Activated CD8-positive, alpha-beta memory T cell treated with anti-CD3 and anti-CD28 coated beads for 48 hours (primary cell): ENCODE results near the gene DAB2.
A peak's percentile ranks its signal among the peaks of the same experiment; 100 is the strongest.

Experiments used
- DNase-seq, 3 experiments: peaks; one replicate each; pipeline ENCODE4 v3.0.0-alpha.2; 2020; ENCODE audit warnings: low read depth in 2 of 3, low spot score in 2 of 3

Gene DAB2

GRCh38 chr5:39390945-39391344, 33.8 kb downstream of the DAB2 start:
- no peak for DNase-seq

DNA sequence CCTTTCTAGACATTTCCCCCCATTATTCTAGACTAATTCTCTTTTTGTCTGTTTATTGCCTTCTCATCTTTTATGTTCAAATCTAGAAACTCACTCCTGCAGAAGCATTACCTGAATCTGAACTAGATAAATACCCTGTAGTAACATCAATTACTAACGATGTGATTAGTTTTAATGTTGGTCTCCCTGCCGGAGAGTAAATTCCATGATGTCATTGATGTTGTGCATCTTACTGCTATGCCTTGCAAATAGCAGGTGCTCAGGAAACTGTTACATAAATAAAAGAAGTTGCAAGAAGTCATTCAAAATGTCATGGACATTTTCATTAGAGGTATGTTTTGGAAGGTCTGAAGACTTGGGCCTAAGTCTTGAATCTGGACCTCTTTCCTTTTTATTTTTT, 37.5 kb downstream of the DAB2 start:
- DNase-seq = no peak

DNA sequence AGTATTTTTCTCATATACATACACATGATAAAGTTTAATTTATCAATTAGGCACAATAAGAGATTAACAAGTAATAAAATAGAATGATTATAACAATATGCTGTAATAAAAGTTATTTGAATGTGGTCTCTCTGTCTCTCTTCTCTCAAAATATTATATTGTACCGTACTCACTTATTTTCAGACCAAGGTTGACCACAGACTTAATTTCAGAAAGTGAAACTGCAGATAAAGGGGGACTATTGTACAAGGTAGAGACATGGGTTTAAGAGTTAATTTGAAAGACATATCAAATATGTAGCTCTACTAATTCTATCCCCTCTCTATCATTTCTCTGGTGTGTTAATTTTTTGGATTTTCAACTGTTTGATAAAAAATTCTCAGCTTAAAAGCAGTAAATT, 40.5 kb downstream of the DAB2 start:
- no peak for DNase-seq

- no peak for DNase-seq
Observed at GRCh38 chr5:39381376-39381775, 43.4 kb downstream of the DAB2 start.

DNA sequence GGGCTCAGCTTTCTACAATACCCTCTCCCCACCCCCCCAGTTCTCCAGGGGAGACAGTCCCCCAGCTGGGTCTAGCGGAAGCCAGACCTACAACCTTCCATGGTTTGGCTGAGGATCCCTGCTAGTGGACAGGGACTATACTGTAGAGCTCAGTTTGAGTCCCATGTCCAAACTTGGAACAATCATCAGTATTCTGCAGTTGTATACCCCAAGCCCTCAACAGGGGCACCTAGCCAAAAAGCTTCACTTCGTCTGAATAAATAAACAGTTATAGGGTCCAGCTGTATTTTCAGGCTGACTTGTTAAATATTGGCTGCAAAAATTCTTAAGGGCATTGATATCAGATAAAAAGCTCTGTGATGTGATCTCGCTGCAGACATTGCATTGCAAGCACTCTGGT, 45.1 kb downstream of the DAB2 start:
- no peak for DNase-seq

DNA sequence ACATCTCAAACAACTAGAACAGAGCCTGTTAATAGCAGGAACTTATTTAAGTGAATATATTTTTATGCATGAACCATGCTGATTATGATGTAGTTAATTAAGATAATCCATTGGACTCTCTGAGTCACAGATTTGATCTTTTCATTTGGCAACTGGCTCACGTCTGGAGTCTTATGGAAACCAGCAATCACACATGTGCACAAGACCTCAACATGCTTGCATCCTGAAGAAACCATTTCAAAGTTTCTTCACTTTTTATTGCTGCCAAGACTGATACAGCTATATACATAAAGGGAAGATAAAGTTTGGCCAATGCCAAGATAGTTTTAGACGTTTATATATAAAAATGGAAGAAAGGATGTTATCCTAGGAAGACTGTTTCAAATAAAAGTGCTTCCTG, 47.2 kb downstream of the DAB2 start:
- no peak for DNase-seq

DNA sequence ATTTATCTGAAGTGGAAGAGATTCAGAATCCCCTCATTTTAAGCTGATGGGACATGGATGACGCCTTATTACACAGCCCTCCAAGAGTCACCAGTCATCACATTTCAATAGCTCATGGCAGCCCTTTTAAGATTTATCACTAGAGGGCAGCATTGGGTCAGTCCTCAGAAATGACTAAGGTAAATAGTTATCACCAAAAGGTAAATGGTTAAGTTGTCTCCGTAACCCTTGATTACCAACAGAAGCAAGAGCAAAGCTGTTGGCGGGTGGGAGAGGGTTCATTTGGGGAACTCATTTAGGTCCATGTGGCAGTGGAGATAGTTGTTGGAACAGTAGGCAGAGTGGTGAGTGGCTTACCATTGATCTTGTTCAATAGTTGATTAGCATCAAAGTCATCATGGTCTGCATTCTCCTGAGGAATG, 48.5 kb downstream of the DAB2 start:
- peak in 1 of 3 experiments; percentile 4 for DNase-seq

GRCh38 chr5:39373791-39374190, 51.0 kb downstream of the DAB2 start:
- no peak for DNase-seq

DNA sequence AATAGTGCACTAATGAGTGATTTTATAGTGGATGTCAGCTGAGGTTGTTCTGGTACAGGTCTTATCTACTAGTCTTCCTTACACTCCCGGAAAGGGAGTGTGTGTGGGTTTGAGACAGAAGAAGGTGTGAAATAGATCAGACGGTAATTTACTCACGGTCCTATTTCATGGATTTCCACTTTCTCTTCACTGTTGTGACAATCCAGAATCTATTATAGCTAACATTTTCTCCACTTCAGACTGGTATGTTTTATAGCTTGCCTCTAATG, 53.5 kb downstream of the DAB2 start:
- no peak for DNase-seq

- DNase-seq = no peak
Observed at GRCh38 chr5:39370555-39371366, 54.0 kb downstream of the DAB2 start.

GRCh38 chr5:39369123-39369815, 55.5 kb downstream of the DAB2 start:
- DNase-seq = no peak

- no peak for DNase-seq
Observed at GRCh38 chr5:39368116-39368515, 56.7 kb downstream of the DAB2 start.

DNA sequence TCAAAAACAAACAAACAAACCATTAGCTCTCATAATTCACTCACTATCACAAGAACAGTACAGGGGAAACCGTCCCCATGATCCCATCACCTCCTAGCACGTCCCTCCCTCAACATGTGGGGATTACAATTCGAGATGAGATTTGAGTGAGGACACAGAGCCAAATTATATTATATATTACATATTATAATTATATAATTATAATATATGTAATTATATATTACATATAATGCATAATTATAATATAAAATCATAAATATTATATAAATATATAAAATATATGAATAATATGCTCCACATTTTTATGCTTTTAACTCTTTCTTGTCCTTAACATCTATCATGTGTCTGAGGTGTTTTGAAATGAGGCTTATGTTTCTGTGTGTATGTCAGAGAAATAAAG, 57.1 kb downstream of the DAB2 start:
- DNase-seq = no peak

- DNase-seq = no peak
Observed at GRCh38 chr5:39364367-39364766, 60.4 kb downstream of the DAB2 start, which contains the start of gene C9. Gene C9 (minus strand): TSS chr5:39364495. CDS start chr5:39364464, 31 bp downstream.

GRCh38 chr5:39363217-39363616, 61.6 kb downstream of the DAB2 start:
- no peak for DNase-seq

DNA sequence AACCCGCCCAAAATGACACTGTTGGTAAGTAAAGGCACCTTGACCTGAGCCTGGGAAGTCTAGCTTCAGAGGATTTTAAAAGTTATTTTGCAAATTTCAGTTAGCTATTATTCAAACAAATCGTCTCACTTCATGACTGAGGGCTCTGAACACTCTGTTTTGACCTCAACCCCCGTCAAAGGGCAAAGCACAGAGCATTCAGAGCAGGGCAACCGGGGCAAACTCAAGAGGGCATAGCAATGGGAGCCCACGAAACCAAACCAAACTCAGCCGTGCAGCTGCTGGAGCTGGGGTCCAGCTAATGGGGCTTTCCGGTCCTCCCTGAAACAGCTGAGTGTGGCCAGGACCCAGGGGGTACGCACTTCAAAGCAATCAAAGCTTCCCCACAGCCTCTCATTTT, 62.1 kb downstream of the DAB2 start:
- DNase-seq = no peak

DNA sequence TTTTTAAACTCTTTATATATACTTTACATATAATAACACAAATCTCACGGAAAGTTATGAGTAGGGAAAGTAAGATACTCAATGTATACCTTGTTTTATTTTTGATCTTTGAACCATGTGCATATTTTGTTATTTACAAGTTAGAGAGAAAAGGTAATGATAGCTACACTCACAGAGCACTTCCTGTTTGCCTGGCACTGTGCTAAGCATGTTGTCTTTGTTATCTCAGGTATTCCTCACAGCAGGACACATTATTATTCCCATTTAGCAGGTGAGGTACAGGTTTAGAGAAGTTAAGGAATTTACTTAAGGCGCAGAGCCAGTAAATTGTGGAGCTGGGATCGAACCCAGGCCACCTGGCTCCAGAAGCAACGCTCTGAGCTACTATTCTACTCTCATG, 63.5 kb downstream of the DAB2 start:
- no peak for DNase-seq

GRCh38 chr5:39360471-39361111, 64.2 kb downstream of the DAB2 start:
- DNase-seq = no peak

DNA sequence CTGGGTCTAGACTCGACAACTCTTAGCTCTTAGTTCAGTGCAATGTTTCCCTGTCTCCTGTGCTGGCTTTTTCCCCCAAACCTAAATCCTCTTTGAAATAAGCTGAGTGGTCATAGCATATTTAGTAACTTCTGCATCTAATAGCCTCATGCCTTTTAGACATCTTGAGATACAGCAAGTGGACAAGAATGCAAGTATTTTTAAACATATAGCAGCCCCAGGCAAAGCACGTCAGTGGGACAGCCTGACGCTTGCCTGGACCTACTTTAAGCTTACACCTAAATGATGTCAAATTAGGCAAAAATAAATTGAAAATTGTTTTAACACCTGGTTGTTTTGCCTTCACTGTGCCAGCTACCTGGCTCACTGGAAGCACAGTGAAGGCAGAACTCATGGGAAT, 68.5 kb downstream of the DAB2 start:
- no peak for DNase-seq

DNA sequence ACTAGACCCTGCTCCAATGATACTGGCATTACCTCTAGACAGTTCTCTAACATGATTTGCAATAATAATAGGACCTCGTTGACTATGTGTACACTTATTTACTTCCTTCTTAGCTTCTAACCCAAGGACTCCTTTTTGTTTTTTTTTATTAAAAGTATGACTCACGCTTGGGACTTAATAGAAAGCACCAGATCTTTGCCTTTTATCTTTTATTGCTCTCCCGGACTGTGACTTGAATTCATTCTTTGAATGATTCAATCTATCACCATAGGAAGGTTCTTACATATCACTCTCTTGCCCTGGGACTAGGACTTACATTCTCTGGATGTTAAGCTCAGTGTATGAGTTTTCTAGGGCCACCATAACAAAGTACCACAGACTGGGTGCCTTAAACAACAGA, 69.5 kb downstream of the DAB2 start:
- DNase-seq = no peak

DNA sequence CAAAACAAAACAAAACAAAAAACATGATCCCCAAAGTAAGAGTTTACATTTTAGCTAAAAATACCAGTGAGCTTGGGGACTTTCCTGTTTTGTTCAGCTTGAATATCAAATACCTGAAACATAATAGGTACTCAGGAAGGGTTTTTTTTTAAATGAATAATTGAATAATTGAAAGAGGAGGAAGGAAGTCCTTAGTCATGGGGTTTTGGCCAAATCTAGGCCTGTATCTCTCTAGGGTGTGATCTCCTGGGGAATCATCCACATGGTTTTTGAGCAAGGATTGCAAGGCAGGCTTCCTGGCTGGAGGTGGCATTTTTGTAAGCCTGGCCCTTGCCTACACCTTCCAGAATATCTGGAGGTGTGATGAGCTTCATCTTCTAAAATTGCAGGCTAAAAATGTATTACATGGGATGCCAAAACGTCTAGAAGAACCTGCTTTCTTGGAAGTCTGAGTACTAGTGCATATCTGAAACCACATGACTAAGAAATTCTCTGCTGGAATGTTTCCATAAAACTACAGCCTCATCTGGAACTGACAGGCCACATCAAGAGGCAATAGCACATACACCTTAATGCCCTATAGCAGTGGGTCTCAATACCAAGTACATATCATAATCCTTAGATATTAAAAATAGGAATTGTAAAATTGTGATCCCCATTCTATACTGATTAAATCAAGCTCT, 70.9 kb downstream of the DAB2 start:
- DNase-seq = no peak

DNA sequence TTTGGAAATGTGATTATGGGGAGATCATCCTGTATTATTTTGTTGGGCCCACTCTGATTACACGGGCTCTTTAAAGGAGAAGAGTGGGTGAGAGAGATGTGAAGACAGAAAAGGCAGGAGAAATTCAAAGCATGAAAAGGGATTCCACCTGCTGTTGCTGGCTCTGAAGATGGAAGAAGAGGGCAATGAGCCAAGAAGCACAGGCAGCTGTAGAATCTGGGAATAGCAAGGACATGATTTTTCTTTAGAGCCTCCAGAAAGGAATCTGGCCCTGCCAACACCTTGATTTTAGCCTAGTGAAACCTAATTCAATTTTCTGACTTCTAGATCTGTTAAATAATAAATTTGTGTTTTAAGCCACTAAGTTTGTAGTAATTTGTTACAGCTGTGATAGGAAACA, 71.8 kb downstream of the DAB2 start:
- no peak for DNase-seq
